Cardiac muscle cell (in vitro differentiated cells and primary cell): ENCODE measurements around the gene ZMYND10. TPM values are rescaled to one million over a fixed set of nuclear protein-coding genes. Genes with fewer than 3 reads are reported as not detected.
A peak's percentile ranks its signal among the peaks of the same experiment; 100 is the strongest.

Experiments
- DNase-seq, 2 donors: peaks; one replicate each; pipeline versions ENCODE4 v3.0.0 to v3.0.0-alpha.2; 2010 to 2017; ENCODE audit warnings: low read depth in 1 of 2, low spot score in 1 of 2
- H3K27ac ChIP-seq: fragments of 200-600 bp; sonication (generic); 2 replicates; pipeline ENCODE4 v1.5.1; 2016
- H3K27me3 ChIP-seq: fragments of 200-600 bp; sonication (generic); 2 replicates; pipeline ENCODE4 v1.6.0; 2016; ENCODE audit warnings: control low read depth
- H3K36me3 ChIP-seq: fragments of 200-600 bp; sonication (generic); 2 replicates; pipeline ENCODE4 v1.5.1; 2016; ENCODE audit warnings: control low read depth
- H3K4me1 ChIP-seq: fragments of 200-600 bp; sonication (generic); 2 replicates; pipeline ENCODE4 v1.8.1; 2017; ENCODE audit warnings: low read depth, mild to moderate bottlenecking, mixed run types
- H3K4me3 ChIP-seq: fragments of 200-600 bp; sonication (generic); 2 replicates; pipeline ENCODE4 v1.5.1; 2016; ENCODE audit warnings: mild to moderate bottlenecking
- H3K9me3 ChIP-seq: fragments of 200-600 bp; sonication (generic); 2 replicates; pipeline ENCODE4 v1.5.1; 2017; ENCODE audit warnings: low read depth, mild to moderate bottlenecking, control low read depth
- CTCF ChIP-seq: IDR thresholded peaks from 2 replicates; pipeline ENCODE4 v1.5.1; 2012; ENCODE audit warnings: low read depth, mild to moderate bottlenecking, low read length
- polyA plus RNA-seq: library from polyadenylated mRNA; unstranded; fragments of >200 nt; fragmentation: Nextera tagmentation; extraction: Ambion mirVana; gene quantifications from 2 replicates; pipeline ENCODE4 v1.2.1, GENCODE V29; 2016
- total RNA-seq: library from RNA; depleted of rRNA; stranded (reverse); fragments of >200 nt; gene quantifications from 2 replicates; pipeline ENCODE4 v1.2.3, GENCODE V29; 2016

Gene ZMYND10
- total and polyA plus RNA-seq, 2 experiments from 2014 or later: 1.8 to 2.8 TPM

GRCh38 chr3:50388720-50389413 lies 43.3 kb upstream of the ZMYND10 start:
- no peak for DNase-seq
- no peak overlapping the region for H3K4me3 ChIP-seq
- no peaks in the 10 kb centered on the region for H3K4me1 ChIP-seq
- no peaks in the 10 kb centered on the region for H3K36me3 ChIP-seq
- H3K27me3 ChIP-seq: no peaks in the 10 kb centered on the region
- no peak for TF ChIP-seq CTCF
- H3K9me3 ChIP-seq: no peaks in the 10 kb centered on the region
- H3K27ac ChIP-seq: no peak overlapping the region

GRCh38 chr3:50388016-50388719 lies 42.6 kb upstream of the ZMYND10 start:
- Histone ChIP-seq H3K27ac (no peak overlapping the region), H3K36me3 (no peaks in the 10 kb centered on the region), H3K4me3 (no peak overlapping the region), H3K9me3 (no peaks in the 10 kb centered on the region), H3K27me3 (no peaks in the 10 kb centered on the region), H3K4me1 (no peaks in the 10 kb centered on the region)
- TF ChIP-seq CTCF: peak; percentile 38
- peak in 1 of 2 donors; percentile 49 for DNase-seq

GRCh38 chr3:50385754-50386153 lies 40.2 kb upstream of the ZMYND10 start:
- no peak for DNase-seq
- no peaks in the 10 kb centered on the region for H3K9me3 ChIP-seq
- no peaks in the 10 kb centered on the region for H3K4me1 ChIP-seq
- no peak overlapping the region for H3K4me3 ChIP-seq
- TF ChIP-seq CTCF: no peak
- H3K27me3 ChIP-seq: no peaks in the 10 kb centered on the region
- H3K36me3 ChIP-seq: no peaks in the 10 kb centered on the region
- H3K27ac ChIP-seq: no peak overlapping the region

- no peak overlapping the region for H3K27ac ChIP-seq
- H3K4me1 ChIP-seq: no peaks in the 10 kb centered on the region
- H3K9me3 ChIP-seq: no peaks in the 10 kb centered on the region
- no peak for DNase-seq
- H3K36me3 ChIP-seq: no peaks in the 10 kb centered on the region
- H3K27me3 ChIP-seq: no peaks in the 10 kb centered on the region
- no peak overlapping the region for H3K4me3 ChIP-seq
- no peak for TF ChIP-seq CTCF
These were observed 38.2 kb upstream of the ZMYND10 start for GRCh38 chr3:50383750-50384149.

- no peaks in the 10 kb centered on the region for H3K36me3 ChIP-seq
- no peaks in the 10 kb centered on the region for H3K27me3 ChIP-seq
- no peak overlapping the region for H3K27ac ChIP-seq
- H3K4me1 ChIP-seq: no peaks in the 10 kb centered on the region
- no peaks in the 10 kb centered on the region for H3K9me3 ChIP-seq
- no peak for DNase-seq
- no peak for TF ChIP-seq CTCF
- no peak overlapping the region for H3K4me3 ChIP-seq
These were observed 37.2 kb upstream of the ZMYND10 start for GRCh38 chr3:50382722-50383121.
